ENCODE data around the gene SH3TC2.
"Not testable (repeated sequence)": the region's sequence is repeated elsewhere in the genome, so short reads cannot be mapped to it uniquely, and the experiment has no call there.

SH3TC2 gene

DNA sequence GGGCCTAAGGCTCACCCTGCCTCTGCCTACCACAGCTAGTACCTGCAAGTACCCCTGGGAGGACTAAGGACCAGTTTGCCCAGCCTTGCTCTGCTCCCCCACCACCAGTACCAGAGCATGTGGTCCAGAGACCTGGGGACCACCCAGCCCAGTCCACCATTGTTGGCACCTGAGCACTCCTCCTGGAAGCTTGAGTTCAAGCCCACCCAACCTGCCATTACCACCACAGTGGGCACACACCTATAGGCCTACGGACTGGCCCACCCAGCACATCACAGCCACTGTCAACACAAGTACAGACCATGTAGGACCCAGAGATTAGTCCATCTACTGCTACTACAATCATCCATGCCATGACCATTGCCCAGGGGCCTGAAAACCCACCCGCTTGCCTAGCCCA lies 30.8 kb upstream of the SH3TC2 start:
- no peak for DNase-seq (ENCODE audit: extremely low spot score)
- TF ChIP-seq, protein P1, sequence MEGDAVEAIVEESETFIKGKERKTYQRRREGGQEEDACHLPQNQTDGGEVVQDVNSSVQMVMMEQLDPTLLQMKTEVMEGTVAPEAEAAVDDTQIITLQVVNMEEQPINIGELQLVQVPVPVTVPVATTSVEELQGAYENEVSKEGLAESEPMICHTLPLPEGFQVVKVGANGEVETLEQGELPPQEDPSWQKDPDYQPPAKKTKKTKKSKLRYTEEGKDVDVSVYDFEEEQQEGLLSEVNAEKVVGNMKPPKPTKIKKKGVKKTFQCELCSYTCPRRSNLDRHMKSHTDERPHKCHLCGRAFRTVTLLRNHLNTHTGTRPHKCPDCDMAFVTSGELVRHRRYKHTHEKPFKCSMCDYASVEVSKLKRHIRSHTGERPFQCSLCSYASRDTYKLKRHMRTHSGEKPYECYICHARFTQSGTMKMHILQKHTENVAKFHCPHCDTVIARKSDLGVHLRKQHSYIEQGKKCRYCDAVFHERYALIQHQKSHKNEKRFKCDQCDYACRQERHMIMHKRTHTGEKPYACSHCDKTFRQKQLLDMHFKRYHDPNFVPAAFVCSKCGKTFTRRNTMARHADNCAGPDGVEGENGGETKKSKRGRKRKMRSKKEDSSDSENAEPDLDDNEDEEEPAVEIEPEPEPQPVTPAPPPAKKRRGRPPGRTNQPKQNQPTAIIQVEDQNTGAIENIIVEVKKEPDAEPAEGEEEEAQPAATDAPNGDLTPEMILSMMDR (IDR thresholded peaks at IDR 0.05; ENCODE audit: control extremely low read depth, extremely low read depth, low read depth, missing control alignments): no peak
- ChIA-PET CTCF (no interaction called here), POLR2A (no interaction called here)

DNA sequence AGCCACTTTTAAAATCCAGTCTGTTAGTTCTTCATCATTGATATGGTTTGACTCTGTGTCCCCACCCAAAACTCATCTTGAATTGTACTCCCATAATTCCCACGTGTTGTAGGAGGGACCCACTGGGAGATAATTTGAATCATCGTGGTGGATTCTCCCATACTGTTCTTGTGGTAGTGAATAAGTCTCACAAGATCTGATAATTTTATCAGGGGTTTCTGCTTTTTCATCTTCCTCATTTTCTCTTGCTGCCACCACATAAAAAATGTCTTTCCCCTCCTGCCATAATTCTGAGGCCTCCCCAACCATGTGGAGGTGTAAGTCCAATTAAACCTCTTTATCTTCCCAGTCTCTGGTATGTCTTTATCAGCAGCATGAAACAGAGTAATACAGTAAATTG lies 26.9 kb upstream of the SH3TC2 start:
- ChIA-PET POLR2A (no interaction called here), CTCF (no interaction called here)
- DNase-seq (ENCODE audit: extremely low spot score): no peak
- TF ChIP-seq, protein P1 (IDR thresholded peaks at IDR 0.05; ENCODE audit: control extremely low read depth, extremely low read depth, low read depth, missing control alignments): no peak

DNA sequence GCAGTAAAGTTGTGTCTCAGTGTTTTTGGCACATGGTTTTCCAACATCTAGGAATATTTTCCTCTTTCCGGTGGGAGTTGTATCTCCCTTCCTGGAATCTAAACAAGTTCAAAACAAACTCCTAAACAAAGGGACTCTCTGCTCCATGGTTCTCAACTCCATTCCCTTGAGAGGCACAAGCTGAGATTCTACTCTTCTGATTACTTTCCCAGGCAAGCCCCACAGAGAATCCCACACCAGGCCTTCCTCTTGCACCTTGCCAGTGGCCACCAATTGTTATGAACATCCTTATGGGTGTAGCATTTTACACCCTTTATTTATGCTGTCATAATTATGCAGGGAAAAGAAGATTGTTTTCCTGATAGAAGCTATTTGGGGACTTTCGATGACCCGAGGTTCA lies 25.8 kb upstream of the SH3TC2 start:
- ChIA-PET POLR2A (no interaction called here), CTCF (no interaction called here)
- TF ChIP-seq, protein P1 (IDR thresholded peaks at IDR 0.05; ENCODE audit: control extremely low read depth, extremely low read depth, low read depth, missing control alignments): no peak
- DNase-seq (ENCODE audit: extremely low spot score): no peak

DNA sequence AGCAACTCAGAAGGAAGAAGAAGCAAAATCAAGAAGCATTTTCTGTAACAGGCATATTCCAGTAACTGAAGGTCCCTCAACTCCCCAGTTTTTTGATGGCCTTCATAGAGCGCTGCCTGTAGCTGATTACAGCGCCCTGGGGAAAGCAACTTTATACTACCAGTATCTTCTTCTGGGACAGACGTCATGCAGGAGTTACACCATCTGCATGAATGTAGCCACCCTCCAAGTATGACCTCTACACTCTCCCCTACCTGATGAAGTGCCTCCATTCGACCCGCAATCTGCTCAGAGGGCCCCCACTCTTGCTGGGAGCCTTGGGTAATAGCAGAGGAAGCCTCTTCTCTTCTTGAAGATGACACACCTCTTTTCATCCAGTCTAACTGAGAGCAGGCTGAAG lies 21.0 kb upstream of the SH3TC2 start:
- TF ChIP-seq, protein P1 (IDR thresholded peaks at IDR 0.05; ENCODE audit: control extremely low read depth, extremely low read depth, low read depth, missing control alignments): no peak
- no peak for DNase-seq (ENCODE audit: extremely low spot score)
- CTCF ChIA-PET: no interaction called here
- POLR2A ChIA-PET: no interaction called here

DNA sequence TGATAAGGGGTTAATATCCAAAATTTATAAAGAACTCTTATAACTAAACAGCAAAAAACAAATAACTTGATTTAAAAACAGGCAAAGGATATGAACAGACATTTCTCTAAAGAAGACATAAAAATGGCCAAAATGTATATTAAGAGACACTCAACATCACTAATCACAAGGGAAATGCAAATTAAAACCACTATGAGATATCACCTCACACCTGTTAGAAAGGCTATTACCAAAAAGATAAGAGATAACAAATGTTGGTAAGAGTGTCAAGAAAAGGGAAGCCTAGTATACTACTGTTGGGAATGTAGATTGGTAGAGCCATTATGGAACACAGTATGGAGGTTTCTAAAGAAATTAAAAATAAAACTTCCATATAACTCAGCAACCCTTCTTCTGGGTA lies 19.4 kb upstream of the SH3TC2 start:
- TF ChIP-seq, protein P1 (IDR thresholded peaks at IDR 0.05; ENCODE audit: control extremely low read depth, extremely low read depth, low read depth, missing control alignments): no peak
- CTCF ChIA-PET: no interaction called here

DNA sequence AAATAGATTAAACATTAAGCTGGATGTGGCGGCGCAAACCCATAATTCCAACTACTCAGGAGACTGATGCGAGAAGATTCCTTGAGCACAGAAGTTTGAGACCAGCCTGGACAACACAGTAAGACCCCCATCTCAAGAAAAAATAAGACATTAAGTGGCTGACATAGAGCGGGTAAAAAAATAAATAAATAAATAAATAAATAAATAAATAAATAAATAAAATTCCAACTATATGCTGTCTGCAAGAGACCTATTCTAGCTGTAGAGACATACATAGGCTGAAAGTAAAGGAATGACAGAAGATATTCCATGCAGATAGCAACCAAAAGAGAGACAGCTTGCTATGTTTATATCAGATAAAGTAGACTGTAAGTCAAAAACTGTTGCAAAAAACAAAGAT lies 17.4 kb upstream of the SH3TC2 start:
- CTCF ChIA-PET: no interaction called here
- TF ChIP-seq, protein P1 (IDR thresholded peaks at IDR 0.05; ENCODE audit: control extremely low read depth, extremely low read depth, low read depth, missing control alignments): no peak
- DNase-seq (ENCODE audit: extremely low spot score): no peak
- POLR2A ChIA-PET: no interaction called here

More for the DNA sequence above, 19.4 kb upstream of the SH3TC2 start:
- POLR2A ChIA-PET: no interaction called here
- DNase-seq (ENCODE audit: extremely low spot score): no peak

DNA sequence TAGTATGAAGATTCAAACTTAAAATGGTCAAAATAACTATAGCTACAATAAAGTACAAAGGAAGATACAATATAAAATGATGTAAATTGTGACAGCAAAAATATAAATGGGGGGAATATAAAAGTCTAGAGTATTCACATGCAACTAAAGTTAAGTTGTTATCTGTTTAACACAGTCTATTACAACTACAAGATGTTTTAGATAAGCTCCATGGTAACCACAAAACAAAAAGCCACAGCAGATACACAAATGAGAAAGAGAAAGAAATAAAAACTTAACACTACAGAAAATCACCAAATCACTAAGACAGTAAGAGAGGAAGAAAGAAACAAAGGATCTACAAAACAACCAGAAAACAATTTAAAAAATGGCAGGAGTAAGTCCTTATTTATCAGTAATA lies 17.0 kb upstream of the SH3TC2 start:
- no peak for DNase-seq (ENCODE audit: extremely low spot score)
- CTCF ChIA-PET: no interaction called here
- TF ChIP-seq, protein P1 (IDR thresholded peaks at IDR 0.05; ENCODE audit: control extremely low read depth, extremely low read depth, low read depth, missing control alignments): no peak
- POLR2A ChIA-PET: no interaction called here

DNA sequence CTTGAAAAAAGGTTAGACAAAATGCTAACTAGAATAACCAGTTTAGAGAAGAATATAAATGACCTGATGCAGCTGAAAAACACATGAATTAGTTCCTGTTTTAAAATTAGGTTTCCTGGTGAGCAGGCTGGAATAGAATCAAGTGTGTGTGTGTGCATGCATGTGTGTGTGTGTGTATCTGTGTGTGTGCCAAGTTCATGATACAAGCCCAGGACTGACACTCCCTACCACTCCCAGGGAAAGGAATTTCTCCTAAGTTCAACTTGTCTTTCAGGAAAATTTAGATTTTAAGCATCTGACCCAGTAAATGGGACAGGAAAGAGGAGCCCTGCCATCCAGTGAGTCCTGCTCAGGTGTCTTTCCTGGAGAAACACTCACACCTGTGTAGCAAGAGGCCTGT lies 11.2 kb upstream of the SH3TC2 start:
- CTCF ChIA-PET; DNase-seq (ENCODE audit: extremely low spot score); POLR2A ChIA-PET: not testable (repeated sequence)

All from GM10248 (cell line).